DOHH2 (cell line): ENCODE results near the gene PRIM2.
"Not testable (repeated sequence)": the region's sequence is repeated elsewhere in the genome, so short reads cannot be mapped to it uniquely, and the experiment has no call there.

ENCODE experiments used
- H3F3A ChIP-seq: fragments of 200-600 bp; sonication (generic), shearing (Covaris generic); 2 replicates; pipeline ENCODE4 v1.6.0; 2016; ENCODE audit warnings: antibody characterized with exemption, mild to moderate bottlenecking; ENCODE audit not compliant: control insufficient read depth, insufficient read depth
- H3K27ac ChIP-seq: fragments of 200-600 bp; sonication (generic); 2 replicates; pipeline ENCODE4 v1.5.1; 2014; ENCODE audit warnings: low read depth, mild to moderate bottlenecking, low read length, moderate library complexity
- H3K27me3 ChIP-seq: fragments of 200-600 bp; sonication (generic); 2 replicates; pipeline ENCODE4 v1.6.1; 2014; ENCODE audit warnings: mild to moderate bottlenecking, low read length, mixed read lengths; ENCODE audit not compliant: control insufficient read depth
- H3K36me3 ChIP-seq: fragments of 200-600 bp; sonication (generic); 2 replicates; pipeline ENCODE4 v1.6.1; 2014; ENCODE audit warnings: mild to moderate bottlenecking, low read length, moderate library complexity, mixed read lengths; ENCODE audit not compliant: control insufficient read depth
- H3K4me1 ChIP-seq: fragments of 200-600 bp; sonication (generic); 2 replicates; pipeline ENCODE4 v1.6.1; 2014; ENCODE audit warnings: mild to moderate bottlenecking, low read length, mixed read lengths; ENCODE audit not compliant: control insufficient read depth
- H3K4me2 ChIP-seq: fragments of 200-600 bp; sonication (generic); 2 replicates; pipeline ENCODE4 v1.6.0; 2014; ENCODE audit warnings: mild to moderate bottlenecking, low read length, moderate library complexity
- H3K4me3 ChIP-seq: fragments of 200-600 bp; sonication (generic); 2 replicates; pipeline ENCODE4 v1.5.1; 2014; ENCODE audit warnings: mild to moderate bottlenecking, low read length, mixed read lengths
- H3K79me2 ChIP-seq: fragments of 200-600 bp; sonication (generic); 2 replicates; pipeline ENCODE4 v1.6.1; 2014; ENCODE audit warnings: mild to moderate bottlenecking, low read length, mixed read lengths; ENCODE audit not compliant: control insufficient read depth
- H3K9me2 ChIP-seq: fragments of 200-600 bp; sonication (generic); replicated peaks from 2 replicates; pipeline ENCODE4 v1.6.1; 2014; ENCODE audit warnings: mild to moderate bottlenecking, low read length, mixed read lengths; ENCODE audit not compliant: control insufficient read depth
- H3K9me3 ChIP-seq: fragments of 200-600 bp; sonication (generic); 2 replicates; pipeline ENCODE4 v1.6.1; 2014; ENCODE audit warnings: antibody characterized with exemption, low read length, mixed read lengths; ENCODE audit not compliant: control insufficient read depth, insufficient read depth
- H4K20me1 ChIP-seq: fragments of 200-600 bp; sonication (generic); 2 replicates; pipeline ENCODE4 v1.6.0; 2014; ENCODE audit warnings: low read depth, mild to moderate bottlenecking, antibody characterized with exemption, low read length, moderate library complexity; ENCODE audit not compliant: control insufficient read depth, insufficient read depth
- CTCF ChIP-seq: fragments of 200-600 bp; sonication (generic); IDR thresholded peaks from one replicate; pipeline ENCODE4 v1.5.1; 2014; ENCODE audit warnings: antibody characterized with exemption, mild to moderate bottlenecking, low read depth, low read length; ENCODE audit not compliant: poor library complexity, severe bottlenecking
- EZH2phosphoT487 ChIP-seq: fragments of 200-600 bp; sonication (generic); IDR thresholded peaks from 2 replicates; pipeline ENCODE4 v1.6.1; 2017; ENCODE audit warnings: borderline replicate concordance, mild to moderate bottlenecking, antibody characterized with exemption, low read length, moderate library complexity, mixed read lengths

Gene PRIM2

DNA sequence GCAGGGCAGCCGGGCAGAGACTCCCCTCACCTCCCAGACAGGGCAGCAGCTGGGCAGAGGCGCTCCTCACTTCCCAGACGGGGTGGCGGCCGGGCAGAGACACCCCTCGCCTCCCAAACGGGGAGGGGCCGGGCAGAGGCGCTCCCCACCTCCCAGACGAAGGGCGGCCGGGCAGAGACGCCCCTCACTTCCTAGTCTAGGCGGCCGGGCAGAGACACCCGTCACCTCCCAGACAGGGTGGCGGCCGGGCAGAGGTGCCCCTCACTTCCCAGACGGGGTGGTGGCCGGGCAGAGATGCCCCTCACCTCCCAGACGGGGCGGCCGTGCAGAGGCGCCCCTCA, 6.6 kb upstream of the PRIM2 start:
- Histone ChIP-seq H3K27me3 (peaks cover 12% of the 10 kb centered on the region), H4K20me1 (no peaks in the 10 kb centered on the region), H3K4me2 (no peak overlapping the region), H3F3A (no peaks in the 10 kb centered on the region), H3K79me2 (no peaks in the 10 kb centered on the region), H3K4me1 (no peaks in the 10 kb centered on the region), H3K9me2 (no peaks in the 10 kb centered on the region), H3K9me3 (no peaks in the 10 kb centered on the region), H3K4me3 (no peak overlapping the region), H3K36me3 (no peaks in the 10 kb centered on the region), H3K27ac (no peak overlapping the region)
- TF ChIP-seq EZH2phosphoT487 (no peak), CTCF (no peak)

- not testable (repeated sequence) for H3K36me3 ChIP-seq, H3K9me2 ChIP-seq, H3K27me3 ChIP-seq
Observed at GRCh38 chr6:57311300-57312003, 6.0 kb upstream of the PRIM2 start.

GRCh38 chr6:57312004-57312345, 5.5 kb upstream of the PRIM2 start:
- H3K4me1 ChIP-seq: peaks cover 3% of the 10 kb centered on the region

More at GRCh38 chr6:57311300-57312003, 6.0 kb upstream of the PRIM2 start:
- not testable (repeated sequence) for H3K4me2 ChIP-seq, H3K4me1 ChIP-seq, H4K20me1 ChIP-seq, H3K4me3 ChIP-seq, H3K9me3 ChIP-seq, H3F3A ChIP-seq, H3K79me2 ChIP-seq, H3K27ac ChIP-seq

DNA sequence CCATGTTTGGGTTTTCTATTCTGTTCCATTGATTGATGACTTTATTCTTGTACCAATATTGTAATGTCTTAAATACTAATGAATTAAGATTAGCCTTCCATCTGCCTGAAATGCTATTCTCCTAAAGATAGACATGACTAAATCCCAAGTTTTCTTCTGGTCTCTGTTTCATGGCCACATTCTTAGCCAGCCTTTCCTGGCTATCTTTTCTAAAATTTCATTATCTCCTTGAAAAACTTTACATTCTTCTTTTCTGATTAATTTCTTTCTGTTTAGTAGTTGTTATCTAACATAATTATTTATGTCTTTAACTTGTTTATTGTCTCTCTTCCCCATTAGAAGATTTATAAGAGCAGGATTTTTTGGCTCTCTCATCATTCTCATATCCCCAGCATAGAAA, 4.4 kb upstream of the PRIM2 start:
- Histone ChIP-seq H3K4me2 (no peak overlapping the region), H3K9me2 (no peaks in the 10 kb centered on the region), H4K20me1 (no peaks in the 10 kb centered on the region), H3K79me2 (peaks cover 8% of the 10 kb centered on the region), H3K4me3 (no peak overlapping the region), H3K36me3 (peaks cover 6% of the 10 kb centered on the region), H3K27ac (no peak overlapping the region), H3K4me1 (peaks cover 3% of the 10 kb centered on the region), H3K27me3 (peaks cover 9% of the 10 kb centered on the region), H3K9me3 (no peaks in the 10 kb centered on the region), H3F3A (no peaks in the 10 kb centered on the region)
- no peak for TF ChIP-seq EZH2phosphoT487
- no peak for TF ChIP-seq CTCF

More at GRCh38 chr6:57312004-57312345, 5.5 kb upstream of the PRIM2 start:
- no peaks in the 10 kb centered on the region for H4K20me1 ChIP-seq
- H3K4me2 ChIP-seq: no peak overlapping the region
- no peaks in the 10 kb centered on the region for H3K9me3 ChIP-seq
- H3K27ac ChIP-seq: no peak overlapping the region
- TF ChIP-seq EZH2phosphoT487 (no peak), CTCF (no peak)
- no peaks in the 10 kb centered on the region for H3K9me2 ChIP-seq
- H3K79me2 ChIP-seq: no peaks in the 10 kb centered on the region
- H3K36me3 ChIP-seq: no peaks in the 10 kb centered on the region
- H3K4me3 ChIP-seq: no peak overlapping the region
- H3K27me3 ChIP-seq: peaks cover 9% of the 10 kb centered on the region
- no peaks in the 10 kb centered on the region for H3F3A ChIP-seq
